ENCODE measurements around the gene KCNE2.
A peak's percentile ranks its signal among the peaks of the same experiment; 100 is the strongest.
"Not testable (repeated sequence)": the region's sequence is repeated elsewhere in the genome, so short reads cannot be mapped to it uniquely, and the experiment has no call there.

KCNE2 gene

DNA sequence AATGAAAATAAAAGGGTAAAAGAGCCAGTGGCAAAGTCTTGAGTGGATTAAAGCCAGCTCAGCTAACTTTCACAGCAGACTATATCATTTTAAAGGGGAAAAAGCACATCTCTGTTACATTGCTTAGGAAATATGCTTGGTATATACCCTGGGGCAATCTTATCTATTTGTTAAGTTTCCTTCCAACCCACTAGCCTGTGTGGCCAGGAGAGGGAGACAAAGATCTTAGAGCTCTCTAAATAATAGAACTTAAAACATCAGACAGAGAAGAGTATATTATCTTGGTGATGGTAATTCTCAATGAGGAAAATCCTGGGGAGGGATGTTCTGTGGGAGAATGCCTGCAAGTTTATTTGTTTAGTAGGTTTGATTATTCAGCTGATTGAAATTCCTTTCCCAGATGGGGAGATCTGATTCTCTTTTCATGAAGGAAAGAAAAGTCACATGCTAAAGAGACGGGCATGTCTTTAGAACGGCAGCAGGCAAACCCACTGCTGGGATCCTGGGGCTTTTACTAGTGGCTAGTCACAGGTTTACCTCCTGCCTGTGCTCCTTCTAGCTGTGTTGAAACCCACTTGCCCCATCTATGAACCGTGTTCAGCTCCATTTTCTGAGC is 3.6 kb downstream of the KCNE2 start:
- H3K4me1 ChIP-seq (ENCODE audit: low read length) = peaks cover under 1% of the 10 kb centered on the region; the same call in 1 of the 2 replicates
- H3K9ac ChIP-seq (ENCODE audit: low read length) = no peak overlapping the region
- H3K9me3 ChIP-seq (ENCODE audit: insufficient read depth, low read length) = no peaks in the 10 kb centered on the region
- no peak overlapping the region for H2AFZ ChIP-seq (ENCODE audit: low read depth, low read length)
- H3K79me2 ChIP-seq (ENCODE audit: low read length) = no peaks in the 10 kb centered on the region
- H3K4me2 ChIP-seq (ENCODE audit: low read length) = peak overlapping the region; percentile 29
- no peak overlapping the region for H3K27ac ChIP-seq (ENCODE audit: low read length)
- H3K27me3 ChIP-seq (ENCODE audit: low read depth, low read length) = no peaks in the 10 kb centered on the region
- no peaks in the 10 kb centered on the region for H3K36me3 ChIP-seq (replicated peaks; ENCODE audit: low read depth, low read length)
- 0 out of 2 replicates have a peak overlapping the region, but pooled peaks have one; percentile 2 for H3K4me3 ChIP-seq (ENCODE audit: low read length)
- no peak for TF ChIP-seq EZH2phosphoT487 (IDR thresholded peaks at IDR 0.05; ENCODE audit: low read depth)
- TF ChIP-seq, protein P1, sequence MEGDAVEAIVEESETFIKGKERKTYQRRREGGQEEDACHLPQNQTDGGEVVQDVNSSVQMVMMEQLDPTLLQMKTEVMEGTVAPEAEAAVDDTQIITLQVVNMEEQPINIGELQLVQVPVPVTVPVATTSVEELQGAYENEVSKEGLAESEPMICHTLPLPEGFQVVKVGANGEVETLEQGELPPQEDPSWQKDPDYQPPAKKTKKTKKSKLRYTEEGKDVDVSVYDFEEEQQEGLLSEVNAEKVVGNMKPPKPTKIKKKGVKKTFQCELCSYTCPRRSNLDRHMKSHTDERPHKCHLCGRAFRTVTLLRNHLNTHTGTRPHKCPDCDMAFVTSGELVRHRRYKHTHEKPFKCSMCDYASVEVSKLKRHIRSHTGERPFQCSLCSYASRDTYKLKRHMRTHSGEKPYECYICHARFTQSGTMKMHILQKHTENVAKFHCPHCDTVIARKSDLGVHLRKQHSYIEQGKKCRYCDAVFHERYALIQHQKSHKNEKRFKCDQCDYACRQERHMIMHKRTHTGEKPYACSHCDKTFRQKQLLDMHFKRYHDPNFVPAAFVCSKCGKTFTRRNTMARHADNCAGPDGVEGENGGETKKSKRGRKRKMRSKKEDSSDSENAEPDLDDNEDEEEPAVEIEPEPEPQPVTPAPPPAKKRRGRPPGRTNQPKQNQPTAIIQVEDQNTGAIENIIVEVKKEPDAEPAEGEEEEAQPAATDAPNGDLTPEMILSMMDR (IDR thresholded peaks at IDR 0.05; ENCODE audit: low read depth, low read length) = peak; percentile 73
- H4K20me1 ChIP-seq (ENCODE audit: insufficient read depth, low read length) = no peaks in the 10 kb centered on the region

DNA sequence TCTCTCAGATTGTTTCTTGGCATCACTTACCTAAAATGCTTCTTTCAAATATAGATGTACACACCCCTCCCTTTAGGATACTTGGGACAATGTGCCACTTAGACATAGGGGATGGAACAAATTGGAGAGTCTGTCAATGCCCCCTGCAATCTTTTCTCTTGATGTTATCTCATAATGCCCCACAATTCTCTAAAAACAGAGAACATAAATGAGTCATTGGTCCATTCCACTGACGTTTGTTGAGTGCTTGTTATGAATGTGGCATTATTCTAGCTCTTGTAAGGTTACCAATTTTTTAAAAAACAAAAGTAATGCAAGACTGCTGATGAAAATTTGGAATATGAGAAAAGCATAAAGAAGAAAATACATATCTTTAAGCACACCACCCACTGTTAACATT is 5.9 kb downstream of the KCNE2 start:
- H2AFZ ChIP-seq (ENCODE audit: low read depth, low read length) = no peak overlapping the region
- H4K20me1 ChIP-seq (ENCODE audit: insufficient read depth, low read length) = no peaks in the 10 kb centered on the region
- no peaks in the 10 kb centered on the region for H3K4me1 ChIP-seq (ENCODE audit: low read length)
- no peaks in the 10 kb centered on the region for H3K36me3 ChIP-seq (replicated peaks; ENCODE audit: low read depth, low read length)
- H3K9me3 ChIP-seq (ENCODE audit: insufficient read depth, low read length) = no peaks in the 10 kb centered on the region
- TF ChIP-seq, protein P1 (IDR thresholded peaks at IDR 0.05; ENCODE audit: low read depth, low read length) = no peak
- no peak for TF ChIP-seq EZH2phosphoT487 (IDR thresholded peaks at IDR 0.05; ENCODE audit: low read depth)
- no peak overlapping the region for H3K9ac ChIP-seq (ENCODE audit: low read length)
- H3K27ac ChIP-seq (ENCODE audit: low read length) = no peak overlapping the region
- no peak overlapping the region for H3K4me2 ChIP-seq (ENCODE audit: low read length)
- no peaks in the 10 kb centered on the region for H3K79me2 ChIP-seq (ENCODE audit: low read length)
- no peaks in the 10 kb centered on the region for H3K27me3 ChIP-seq (ENCODE audit: low read depth, low read length)
- H3K4me3 ChIP-seq (ENCODE audit: low read length) = no peak overlapping the region

DNA sequence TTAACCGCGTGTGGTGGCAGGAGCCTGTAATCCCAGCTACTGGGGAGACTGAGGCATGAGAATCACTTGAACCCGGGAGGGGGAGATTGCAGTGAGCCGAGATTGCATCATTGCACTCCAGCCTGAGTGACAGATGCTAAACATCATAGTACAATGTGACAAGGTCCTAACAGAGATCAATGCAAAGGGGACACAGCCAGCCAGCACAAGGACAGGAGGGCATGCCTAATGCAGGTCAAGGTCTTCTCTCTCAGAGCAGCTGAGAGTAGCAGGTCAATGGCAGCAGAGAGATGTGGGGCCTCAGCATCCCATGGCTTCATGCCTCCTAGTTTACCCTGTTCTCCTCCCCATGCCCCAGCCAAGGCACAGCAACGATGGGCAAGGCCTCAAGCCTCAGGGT is 8.5 kb downstream of the KCNE2 start:
- Histone ChIP-seq H2AFZ (ENCODE audit: low read depth, low read length) (no peak overlapping the region), H3K36me3 (replicated peaks; ENCODE audit: low read depth, low read length) (no peaks in the 10 kb centered on the region), H3K4me1 (ENCODE audit: low read length) (no peaks in the 10 kb centered on the region)

DNA sequence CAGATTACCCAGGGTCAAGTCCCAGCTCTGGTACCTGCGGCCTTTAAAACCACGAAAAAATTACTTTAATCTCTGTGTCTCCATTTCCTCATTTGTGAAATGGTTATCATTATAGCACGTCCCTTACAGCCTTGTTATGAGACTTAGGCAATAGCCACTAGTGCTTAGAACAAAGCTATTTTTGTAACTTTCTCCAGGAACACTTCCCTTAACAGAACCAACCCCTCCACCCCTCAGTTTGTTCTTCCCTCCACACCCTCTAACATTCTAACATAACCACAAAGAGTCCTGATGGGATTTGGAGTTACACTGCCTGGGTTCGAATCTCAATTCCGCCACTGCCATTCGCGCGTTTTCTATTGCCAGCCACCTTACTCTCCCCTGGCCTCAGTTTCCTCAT is 10.7 kb downstream of the KCNE2 start:
- not testable (repeated sequence) for H3K9me3 ChIP-seq (ENCODE audit: insufficient read depth, low read length); H3K4me2 ChIP-seq (ENCODE audit: low read length); H3K36me3 ChIP-seq (replicated peaks; ENCODE audit: low read depth, low read length)

More for the DNA sequence above, 8.5 kb downstream of the KCNE2 start:
- TF ChIP-seq EZH2phosphoT487 (IDR thresholded peaks at IDR 0.05; ENCODE audit: low read depth) = no peak
- TF ChIP-seq, protein P1 (IDR thresholded peaks at IDR 0.05; ENCODE audit: low read depth, low read length) = no peak
- no peak overlapping the region for H3K9ac ChIP-seq (ENCODE audit: low read length)
- no peaks in the 10 kb centered on the region for H4K20me1 ChIP-seq (ENCODE audit: insufficient read depth, low read length)
- no peaks in the 10 kb centered on the region for H3K79me2 ChIP-seq (ENCODE audit: low read length)
- H3K4me2 ChIP-seq (ENCODE audit: low read length) = no peak overlapping the region
- no peak overlapping the region for H3K27ac ChIP-seq (ENCODE audit: low read length)
- H3K27me3 ChIP-seq (ENCODE audit: low read depth, low read length) = no peaks in the 10 kb centered on the region
- H3K9me3 ChIP-seq (ENCODE audit: insufficient read depth, low read length) = no peaks in the 10 kb centered on the region
- no peak overlapping the region for H3K4me3 ChIP-seq (ENCODE audit: low read length)

DNA sequence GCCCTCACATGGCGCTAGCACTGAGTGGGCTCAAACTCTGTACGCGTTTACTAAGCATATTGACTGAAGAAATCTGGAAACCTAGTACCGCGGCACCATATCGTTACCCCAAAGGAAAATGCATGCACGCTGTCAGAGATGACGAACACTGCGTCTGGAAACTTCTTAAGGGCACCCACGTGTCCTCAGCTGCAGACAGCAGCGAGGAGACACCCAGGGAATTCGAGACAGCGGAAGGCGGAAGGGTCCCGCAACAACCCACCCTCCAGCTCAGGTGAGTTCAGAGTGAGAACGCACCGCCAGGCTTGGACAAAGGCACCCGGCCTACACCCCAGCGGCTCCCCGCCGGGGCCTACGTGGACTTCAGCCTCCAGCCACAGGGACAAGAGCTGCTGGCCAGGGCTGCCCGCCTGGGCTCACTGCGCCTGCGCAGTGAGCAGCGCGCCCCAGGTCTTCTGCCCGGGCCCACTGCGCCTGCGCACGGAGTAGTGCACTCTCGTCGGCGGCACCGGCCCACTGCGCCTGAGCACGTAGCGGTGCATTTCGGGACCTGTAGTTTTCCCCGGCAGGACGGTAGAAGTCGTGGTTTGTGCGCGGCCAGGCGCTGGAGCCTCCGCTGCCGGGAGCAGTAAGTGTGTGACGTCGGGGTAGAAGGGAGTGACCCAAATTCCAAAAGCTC is 11.3 kb downstream of the KCNE2 start, which contains the start of gene SMIM11:
Gene SMIM11 (plus strand): TSS at position 568 of the 679 bp plus-strand sequence. CDS start 3,998 bp downstream, outside the sequence.
- H3K4me2 ChIP-seq (ENCODE audit: low read length); H3K27me3 ChIP-seq (ENCODE audit: low read depth, low read length); H2AFZ ChIP-seq (ENCODE audit: low read depth, low read length); H3K9ac ChIP-seq (ENCODE audit: low read length); H3K9me3 ChIP-seq (ENCODE audit: insufficient read depth, low read length); H3K4me1 ChIP-seq (ENCODE audit: low read length); H3K36me3 ChIP-seq (replicated peaks; ENCODE audit: low read depth, low read length); H3K4me3 ChIP-seq (ENCODE audit: low read length); H3K27ac ChIP-seq (ENCODE audit: low read length); H3K79me2 ChIP-seq (ENCODE audit: low read length); H4K20me1 ChIP-seq (ENCODE audit: insufficient read depth, low read length): not testable (repeated sequence)

More for the DNA sequence above, 10.7 kb downstream of the KCNE2 start:
- not testable (repeated sequence) for H3K79me2 ChIP-seq (ENCODE audit: low read length); H3K27ac ChIP-seq (ENCODE audit: low read length); H3K4me3 ChIP-seq (ENCODE audit: low read length); H3K4me1 ChIP-seq (ENCODE audit: low read length); H3K27me3 ChIP-seq (ENCODE audit: low read depth, low read length); H4K20me1 ChIP-seq (ENCODE audit: insufficient read depth, low read length); H2AFZ ChIP-seq (ENCODE audit: low read depth, low read length); H3K9ac ChIP-seq (ENCODE audit: low read length)

DNA sequence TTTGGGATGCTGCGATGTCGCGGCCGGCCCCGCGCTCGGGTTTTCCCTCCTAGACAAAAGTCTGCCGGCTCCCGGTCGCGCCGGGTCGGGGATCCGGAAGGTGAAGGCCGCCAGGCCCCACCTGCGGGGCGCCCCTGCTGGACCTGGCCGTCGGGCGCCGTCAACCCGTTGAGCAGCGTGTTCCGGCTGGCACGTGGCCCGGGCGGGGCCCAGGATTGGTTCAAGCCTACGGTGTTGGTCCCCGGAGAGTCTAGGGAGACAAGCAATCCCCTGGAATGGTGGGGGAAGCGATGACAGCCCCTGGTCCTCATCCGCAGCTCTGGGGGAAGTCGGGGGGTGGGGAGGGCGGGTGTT is 11.8 kb downstream of the KCNE2 start:
- H3K36me3 ChIP-seq (replicated peaks; ENCODE audit: low read depth, low read length); H3K9ac ChIP-seq (ENCODE audit: low read length); H3K4me3 ChIP-seq (ENCODE audit: low read length); H3K4me2 ChIP-seq (ENCODE audit: low read length); H4K20me1 ChIP-seq (ENCODE audit: insufficient read depth, low read length); H3K27ac ChIP-seq (ENCODE audit: low read length); H3K27me3 ChIP-seq (ENCODE audit: low read depth, low read length); H3K4me1 ChIP-seq (ENCODE audit: low read length); H2AFZ ChIP-seq (ENCODE audit: low read depth, low read length); H3K79me2 ChIP-seq (ENCODE audit: low read length); H3K9me3 ChIP-seq (ENCODE audit: insufficient read depth, low read length): not testable (repeated sequence)

DNA sequence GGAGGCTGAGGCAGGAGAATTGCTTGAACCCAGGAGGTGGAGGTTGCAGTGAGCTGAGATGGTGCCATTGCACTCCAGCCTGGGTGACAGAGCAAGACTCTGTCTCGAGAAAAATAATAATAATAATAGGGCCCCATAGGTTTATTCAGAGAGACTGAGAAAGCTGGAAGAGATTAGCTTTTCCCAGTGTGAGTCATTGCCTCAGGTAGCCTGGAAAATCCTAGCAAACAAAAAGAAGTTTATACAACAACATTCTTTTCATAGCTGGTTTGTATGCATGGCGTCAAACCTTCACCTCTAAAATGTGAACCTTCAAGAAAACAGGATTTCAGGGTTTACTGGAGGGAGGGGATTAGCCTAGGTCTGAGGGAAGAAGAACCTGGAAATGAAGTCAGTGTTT is 19.3 kb downstream of the KCNE2 start:
- H3K4me3 ChIP-seq (ENCODE audit: low read length); H3K9me3 ChIP-seq (ENCODE audit: insufficient read depth, low read length); H4K20me1 ChIP-seq (ENCODE audit: insufficient read depth, low read length); H3K79me2 ChIP-seq (ENCODE audit: low read length); H3K27ac ChIP-seq (ENCODE audit: low read length); H2AFZ ChIP-seq (ENCODE audit: low read depth, low read length); H3K4me1 ChIP-seq (ENCODE audit: low read length); H3K4me2 ChIP-seq (ENCODE audit: low read length); H3K36me3 ChIP-seq (replicated peaks; ENCODE audit: low read depth, low read length); H3K27me3 ChIP-seq (ENCODE audit: low read depth, low read length); H3K9ac ChIP-seq (ENCODE audit: low read length): not testable (repeated sequence)

Measured in OCI-LY3 (cell line).